AG09319 (cell line): ENCODE results near the gene SYTL2.

Experiments
- DNase-seq: peaks from one replicate; pipeline ENCODE4 v3.0.0-alpha.2; 2010; ENCODE audit warnings: low read depth; ENCODE audit errors: extremely low read depth
- CTCF ChIP-seq: IDR thresholded peaks from 2 replicates; pipeline ENCODE4 v1.5.1; 2011; ENCODE audit warnings: low read depth, mild to moderate bottlenecking, inconsistent platforms, low read length, moderate library complexity

Gene SYTL2

GRCh38 chr11:85724748-85725465 is 86.0 kb downstream of the SYTL2 start:
- no peak for DNase-seq
- TF ChIP-seq CTCF = no peak

- no peak for TF ChIP-seq CTCF
- DNase-seq = no peak
Observed at GRCh38 chr11:85723088-85723487, 87.9 kb downstream of the SYTL2 start.

GRCh38 chr11:85721191-85721590 is 89.8 kb downstream of the SYTL2 start:
- DNase-seq = no peak
- no peak for TF ChIP-seq CTCF

- DNase-seq = peak; percentile 86
- no peak for TF ChIP-seq CTCF
Observed at GRCh38 chr11:85718991-85719807, 91.7 kb downstream of the SYTL2 start.

GRCh38 chr11:85718126-85718943 is 92.6 kb downstream of the SYTL2 start:
- TF ChIP-seq CTCF = no peak
- no peak for DNase-seq

GRCh38 chr11:85717429-85717828 is 93.5 kb downstream of the SYTL2 start:
- DNase-seq = no peak
- no peak for TF ChIP-seq CTCF
